ENCODE data around the gene CRYBA2. TPM values are rescaled to one million over a fixed set of nuclear protein-coding genes. Genes with fewer than 3 reads are reported as not detected.

The CRYBA2 gene
- total and polyA plus RNA-seq, 9 of the 15 experiments (the other 6 are each of a cell fraction or from before 2014, with no cell fraction given) = 0.11 to 1.8 (median 0.62) TPM; not detected in 5

- no peak for TF ChIP-seq ELK1 (CRISPR knock-in tag; IDR thresholded peaks at IDR 0.05)
- no peak for TF ChIP-seq E2F8 (IDR thresholded peaks at IDR 0.05; ENCODE audit: low read depth, partially characterized antibody)
- no peak for TF ChIP-seq ZNF347 (CRISPR knock-in tag; IDR thresholded peaks at IDR 0.05; ENCODE audit: low read depth)
Measured at GRCh38 chr2:218983934-218984238, 9.3 kb downstream of the CRYBA2 start (continued).

- WGBS (ENCODE audit: insufficient coverage, low coverage, missing lambda C conversion rate) = 28% methylated on average over 17 of the region's 23 CpGs
- peaks cover 3 to 23% of the 10 kb centered on the region in 2 experiments; a peak in 3 of 5 replicates for H3K4me1 ChIP-seq (replicated peaks in 1 of 2; ENCODE audit: control insufficient read depth in 2 of 2, insufficient read depth in 2 of 2, low read length in 2 of 2)
- no peaks in the 10 kb centered on the region for H3K9me1 ChIP-seq (ENCODE audit: control insufficient read depth, insufficient read depth, low read length)
- ChIA-PET CTCF (ENCODE audit: low intra/inter-chr PET ratio) (no interaction called here), POLR2A (no interaction called here)
- no peak overlapping the region for H2AFZ ChIP-seq (ENCODE audit: low read depth, low read length)
- no peak overlapping the region for H3K4me2 ChIP-seq (ENCODE audit: insufficient read depth, low read length)
- intact Hi-C loops (cut with micrococcal nuclease) = no loop called here
- H3K79me2 ChIP-seq (ENCODE audit: control insufficient read depth, insufficient read depth, low read length) = no peaks in the 10 kb centered on the region
- H3K27ac ChIP-seq (ENCODE audit: extremely low read depth, low read depth, low read length) = no peak overlapping the region
- H3K9me3 ChIP-seq (replicated peaks; ENCODE audit: control insufficient read depth, insufficient read depth, low read depth, low read length) = no peaks in the 10 kb centered on the region
- H3K4me3 ChIP-seq = no peak overlapping the region
- TF ChIP-seq KAT8 (IDR thresholded peaks at IDR 0.05; ENCODE audit: low read depth) (no peak), NONO (IDR thresholded peaks at IDR 0.05; ENCODE audit: low read depth in 2 of 2, low read length in 1 of 2) (no peak), EP400 (IDR thresholded peaks at IDR 0.05) (no peak), THRB (CRISPR knock-in tag; conservative IDR thresholded peaks at IDR 0.05) (no peak), SIRT6 (IDR thresholded peaks at IDR 0.05; ENCODE audit: low read depth, low read length) (no peak), THRAP3 (IDR thresholded peaks at IDR 0.05; ENCODE audit: borderline replicate concordance) (no peak), PHF8 (IDR thresholded peaks at IDR 0.05; ENCODE audit: borderline replicate concordance, low read length) (no peak), BCL6 (CRISPR knock-in tag; IDR thresholded peaks at IDR 0.05) (no peak)
- ATAC-seq = no peak
- no peak for FAIRE-seq
- in situ Hi-C loops (cut with MboI) = no loop called here
- no peak overlapping the region for H3K9ac ChIP-seq (ENCODE audit: insufficient read depth in 1 of 2, low read depth in 2 of 2, low read length in 2 of 2)
- H3K27me3 ChIP-seq (ENCODE audit: control insufficient read depth in 2 of 2, insufficient read depth in 2 of 2, low read length in 2 of 2) = peaks cover 0 to 26% of the 10 kb centered on the region in 2 experiments; a peak in 2 of 5 replicates
- no peaks in the 10 kb centered on the region for H4K20me1 ChIP-seq (replicated peaks; ENCODE audit: control insufficient read depth, insufficient read depth, low read length)
- no peak for DNase-seq (ENCODE audit: extremely low read depth in 1 of 4, low spot score in 3 of 4)
- no peaks in the 10 kb centered on the region for H3K36me3 ChIP-seq (ENCODE audit: control insufficient read depth, insufficient read depth, low read length)
- no TSS peak for BruUV-seq (replicated peaks)
Measured at GRCh38 chr2:218983263-218983933, 9.8 kb downstream of the CRYBA2 start.

All from K562 (cell line).